WTC11 (cell line): ENCODE measurements around the gene CAPN7. TPM values are rescaled to one million over a fixed set of nuclear protein-coding genes. Genes with fewer than 3 reads are reported as not detected.

Experiments
- ATAC-seq: fragments of 200-7000 bp; cut with Tn5 transposase; 2 replicates; pipeline ENCODE4 v1.10.0; 2021; ENCODE audit warnings: mild to moderate bottlenecking, moderate library complexity
- CTCF ChIA-PET: fragments of 300-600 bp; sonication (Branson Sonifier 250); formaldehyde crosslinking; loops from one replicate; lab custom pipeline; 2021; ENCODE audit warnings: antibody characterized with exemption; lab: Charles Lee
- POLR2A ChIA-PET: fragments of 350-600 bp; sonication (Branson Sonifier 250); formaldehyde crosslinking; loops from one replicate; lab custom pipeline; 2021; ENCODE audit warnings: antibody characterized with exemption; lab: Charles Lee
- DNase-seq: peaks from one replicate; pipeline ENCODE4 v3.0.0; 2021; ENCODE audit warnings: low spot score
- H3K27ac Mint-ChIP-seq: 2 replicates; pipeline ENCODE4 v1.8.0; 2021; ENCODE audit warnings: mixed read lengths
- H3K27me3 Mint-ChIP-seq: 2 replicates; pipeline ENCODE4 v1.8.0; 2021; ENCODE audit warnings: low read depth, mild to moderate bottlenecking, moderate library complexity, mixed read lengths
- H3K36me3 Mint-ChIP-seq: 2 replicates; pipeline ENCODE4 v1.8.0; 2021; ENCODE audit warnings: mixed read lengths
- H3K4me1 Mint-ChIP-seq: 2 replicates; pipeline ENCODE4 v1.8.0; 2022; ENCODE audit warnings: mixed read lengths
- H3K4me3 Mint-ChIP-seq: 2 replicates; pipeline ENCODE4 v1.8.0; 2021; ENCODE audit warnings: mild to moderate bottlenecking, moderate library complexity, mixed read lengths
- H3K9me3 Mint-ChIP-seq: 2 replicates; pipeline ENCODE4 v1.8.0; 2021; ENCODE audit warnings: mixed read lengths
- ATF6 ChIP-seq: sonication (generic); formaldehyde crosslinking; IDR thresholded peaks from 2 replicates; pipeline ENCODE4 v1.8.1; 2023; ENCODE audit warnings: mild to moderate bottlenecking, missing genetic modification reagents
- CREB1 ChIP-seq: sonication (generic); formaldehyde crosslinking; IDR thresholded peaks from 2 replicates; pipeline ENCODE4 v1.8.0; 2023; ENCODE audit warnings: mild to moderate bottlenecking, missing genetic modification reagents
- HMGXB4 ChIP-seq: sonication (generic); formaldehyde crosslinking; IDR thresholded peaks from 2 replicates; pipeline ENCODE4 v1.8.1; 2023; ENCODE audit warnings: mild to moderate bottlenecking, moderate library complexity, missing genetic modification reagents
- MLX ChIP-seq: sonication (generic); formaldehyde crosslinking; IDR thresholded peaks from 2 replicates; pipeline ENCODE4 v1.8.1; 2023; ENCODE audit warnings: mild to moderate bottlenecking, missing genetic modification reagents, moderate library complexity
- NFE2L1 ChIP-seq: sonication (generic); formaldehyde crosslinking; IDR thresholded peaks from 2 replicates; pipeline ENCODE4 v1.8.1; 2023; ENCODE audit warnings: missing genetic modification reagents
- ZNF396 ChIP-seq: fragments of 250-450 bp; sonication (Bioruptor Pico); IDR thresholded peaks from 2 replicates; pipeline ENCODE4 v1.8.0; 2021; ENCODE audit warnings: mild to moderate bottlenecking, moderate library complexity, borderline replicate concordance
- ZSCAN18 ChIP-seq: fragments of 250-450 bp; sonication (Bioruptor Pico); IDR thresholded peaks from 2 replicates; pipeline ENCODE4 v2.1.2; 2022; ENCODE audit warnings: mild to moderate bottlenecking, moderate library complexity
- total RNA-seq: library from RNA; stranded (reverse); gene quantifications from 3 replicates; pipeline ENCODE4 v1.2.3, GENCODE V29; 2021
- TF ChIP-seq, protein P1 (sequence below): sonication (generic); formaldehyde crosslinking; IDR thresholded peaks from 2 replicates; pipeline ENCODE4 v1.8.1; 2022; ENCODE audit warnings: low read depth, missing genetic modification reagents, borderline replicate concordance
- TF ChIP-seq, protein P2 (sequence below): fragments of 250-450 bp; sonication (Bioruptor Pico); IDR thresholded peaks from 2 replicates; pipeline ENCODE4 v1.8.0; 2021; ENCODE audit warnings: mild to moderate bottlenecking
- TF ChIP-seq, protein P3 (sequence below): sonication (generic); formaldehyde crosslinking; IDR thresholded peaks from 2 replicates; pipeline ENCODE4 v1.8.0; 2022; ENCODE audit warnings: mild to moderate bottlenecking, missing genetic modification reagents
- TF ChIP-seq, protein P4 (sequence below): sonication (generic); formaldehyde crosslinking; IDR thresholded peaks from 2 replicates; pipeline ENCODE4 v1.8.0; 2023; ENCODE audit warnings: missing genetic modification reagents
- TF ChIP-seq, protein P5 (sequence below): fragments of 200-600 bp; IDR thresholded peaks from 2 replicates; pipeline ENCODE4 v1.8.0; 2022; ENCODE audit warnings: antibody characterized with exemption

The CAPN7 gene
- total RNA-seq, 1 experiment from 2014 or later = 16.8 TPM

DNA sequence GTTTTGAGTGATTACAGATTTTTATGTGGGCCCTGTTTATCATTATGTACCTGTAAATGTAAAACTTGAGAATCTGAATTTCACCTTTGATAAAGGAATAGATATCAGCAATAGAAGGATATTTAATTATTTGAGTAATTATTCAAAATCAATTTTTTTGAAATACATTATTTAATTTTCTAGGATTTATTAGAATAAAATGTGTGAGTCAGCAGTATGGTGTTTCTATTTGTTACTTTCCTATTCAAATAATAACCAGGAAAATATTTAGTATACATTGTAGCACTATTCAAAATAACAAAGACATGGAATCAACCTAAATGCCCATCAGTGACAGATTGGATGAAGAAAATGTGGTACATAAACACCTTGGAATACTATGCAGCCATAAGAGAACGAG is 22.1 kb downstream of the CAPN7 start:
- TF ChIP-seq MLX (CRISPR knock-in tag) (no peak), ZSCAN18 (CRISPR knock-in tag) (no peak), CREB1 (CRISPR knock-in tag) (no peak), HMGXB4 (CRISPR knock-in tag) (no peak), NFE2L1 (CRISPR knock-in tag) (no peak), ATF6 (CRISPR knock-in tag) (no peak), ZNF396 (no peak)
- TF ChIP-seq, protein P1, sequence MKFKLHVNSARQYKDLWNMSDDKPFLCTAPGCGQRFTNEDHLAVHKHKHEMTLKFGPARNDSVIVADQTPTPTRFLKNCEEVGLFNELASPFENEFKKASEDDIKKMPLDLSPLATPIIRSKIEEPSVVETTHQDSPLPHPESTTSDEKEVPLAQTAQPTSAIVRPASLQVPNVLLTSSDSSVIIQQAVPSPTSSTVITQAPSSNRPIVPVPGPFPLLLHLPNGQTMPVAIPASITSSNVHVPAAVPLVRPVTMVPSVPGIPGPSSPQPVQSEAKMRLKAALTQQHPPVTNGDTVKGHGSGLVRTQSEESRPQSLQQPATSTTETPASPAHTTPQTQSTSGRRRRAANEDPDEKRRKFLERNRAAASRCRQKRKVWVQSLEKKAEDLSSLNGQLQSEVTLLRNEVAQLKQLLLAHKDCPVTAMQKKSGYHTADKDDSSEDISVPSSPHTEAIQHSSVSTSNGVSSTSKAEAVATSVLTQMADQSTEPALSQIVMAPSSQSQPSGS (CRISPR knock-in tag) = no peak
- TF ChIP-seq, protein P2, sequence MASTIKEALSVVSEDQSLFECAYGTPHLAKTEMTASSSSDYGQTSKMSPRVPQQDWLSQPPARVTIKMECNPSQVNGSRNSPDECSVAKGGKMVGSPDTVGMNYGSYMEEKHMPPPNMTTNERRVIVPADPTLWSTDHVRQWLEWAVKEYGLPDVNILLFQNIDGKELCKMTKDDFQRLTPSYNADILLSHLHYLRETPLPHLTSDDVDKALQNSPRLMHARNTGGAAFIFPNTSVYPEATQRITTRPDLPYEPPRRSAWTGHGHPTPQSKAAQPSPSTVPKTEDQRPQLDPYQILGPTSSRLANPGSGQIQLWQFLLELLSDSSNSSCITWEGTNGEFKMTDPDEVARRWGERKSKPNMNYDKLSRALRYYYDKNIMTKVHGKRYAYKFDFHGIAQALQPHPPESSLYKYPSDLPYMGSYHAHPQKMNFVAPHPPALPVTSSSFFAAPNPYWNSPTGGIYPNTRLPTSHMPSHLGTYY = no peak
- TF ChIP-seq, protein P3, sequence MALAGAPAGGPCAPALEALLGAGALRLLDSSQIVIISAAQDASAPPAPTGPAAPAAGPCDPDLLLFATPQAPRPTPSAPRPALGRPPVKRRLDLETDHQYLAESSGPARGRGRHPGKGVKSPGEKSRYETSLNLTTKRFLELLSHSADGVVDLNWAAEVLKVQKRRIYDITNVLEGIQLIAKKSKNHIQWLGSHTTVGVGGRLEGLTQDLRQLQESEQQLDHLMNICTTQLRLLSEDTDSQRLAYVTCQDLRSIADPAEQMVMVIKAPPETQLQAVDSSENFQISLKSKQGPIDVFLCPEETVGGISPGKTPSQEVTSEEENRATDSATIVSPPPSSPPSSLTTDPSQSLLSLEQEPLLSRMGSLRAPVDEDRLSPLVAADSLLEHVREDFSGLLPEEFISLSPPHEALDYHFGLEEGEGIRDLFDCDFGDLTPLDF (CRISPR knock-in tag) = no peak
- TF ChIP-seq, protein P4, sequence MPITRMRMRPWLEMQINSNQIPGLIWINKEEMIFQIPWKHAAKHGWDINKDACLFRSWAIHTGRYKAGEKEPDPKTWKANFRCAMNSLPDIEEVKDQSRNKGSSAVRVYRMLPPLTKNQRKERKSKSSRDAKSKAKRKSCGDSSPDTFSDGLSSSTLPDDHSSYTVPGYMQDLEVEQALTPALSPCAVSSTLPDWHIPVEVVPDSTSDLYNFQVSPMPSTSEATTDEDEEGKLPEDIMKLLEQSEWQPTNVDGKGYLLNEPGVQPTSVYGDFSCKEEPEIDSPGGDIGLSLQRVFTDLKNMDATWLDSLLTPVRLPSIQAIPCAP (CRISPR knock-in tag) = no peak
- TF ChIP-seq, protein P5, sequence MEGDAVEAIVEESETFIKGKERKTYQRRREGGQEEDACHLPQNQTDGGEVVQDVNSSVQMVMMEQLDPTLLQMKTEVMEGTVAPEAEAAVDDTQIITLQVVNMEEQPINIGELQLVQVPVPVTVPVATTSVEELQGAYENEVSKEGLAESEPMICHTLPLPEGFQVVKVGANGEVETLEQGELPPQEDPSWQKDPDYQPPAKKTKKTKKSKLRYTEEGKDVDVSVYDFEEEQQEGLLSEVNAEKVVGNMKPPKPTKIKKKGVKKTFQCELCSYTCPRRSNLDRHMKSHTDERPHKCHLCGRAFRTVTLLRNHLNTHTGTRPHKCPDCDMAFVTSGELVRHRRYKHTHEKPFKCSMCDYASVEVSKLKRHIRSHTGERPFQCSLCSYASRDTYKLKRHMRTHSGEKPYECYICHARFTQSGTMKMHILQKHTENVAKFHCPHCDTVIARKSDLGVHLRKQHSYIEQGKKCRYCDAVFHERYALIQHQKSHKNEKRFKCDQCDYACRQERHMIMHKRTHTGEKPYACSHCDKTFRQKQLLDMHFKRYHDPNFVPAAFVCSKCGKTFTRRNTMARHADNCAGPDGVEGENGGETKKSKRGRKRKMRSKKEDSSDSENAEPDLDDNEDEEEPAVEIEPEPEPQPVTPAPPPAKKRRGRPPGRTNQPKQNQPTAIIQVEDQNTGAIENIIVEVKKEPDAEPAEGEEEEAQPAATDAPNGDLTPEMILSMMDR = no peak
- DNase-seq (no peak), ATAC-seq (no peak)
- POLR2A ChIA-PET = no interaction called here
- CTCF ChIA-PET = interaction anchor here (0.9 kb wide), 1 partner anchor 23 kb away, joined by 3 read pairs; the partner anchor contains the start of gene CAPN7
- H3K4me3 Mint-ChIP-seq = no peak overlapping the region
- H3K4me1 Mint-ChIP-seq = no peaks in the 10 kb centered on the region
- H3K9me3 Mint-ChIP-seq = no peaks in the 10 kb centered on the region
- no peaks in the 10 kb centered on the region for H3K27me3 Mint-ChIP-seq
- H3K27ac Mint-ChIP-seq = no peak overlapping the region
- peaks cover 9% of the 10 kb centered on the region; the same call in 1 of the 2 replicates for H3K36me3 Mint-ChIP-seq
